Calu3 (cell line): ENCODE data around the gene CCDC85C. TPM values are rescaled to one million over a fixed set of nuclear protein-coding genes. Genes with fewer than 3 reads are reported as not detected.

Source experiments
- BruUV-seq: library from RNA; stranded (reverse); fragments of 400-500 nt; replicated peaks from 2 replicates; lab custom pipeline; 2021; lab: Mats Ljungman, UMichigan
- CTCF ChIA-PET: fragments of 300-600 bp; sonication (Branson Sonifier 250); formaldehyde crosslinking; loops from one replicate; lab custom pipeline; 2022; ENCODE audit warnings: antibody characterized with exemption; lab: Charles Lee
- DNase-seq: peaks from one replicate; pipeline ENCODE4 v3.0.0; 2022
- H3K27ac Mint-ChIP-seq: one replicate; pipeline ENCODE4 v1.8.0; 2022; ENCODE audit warnings: mixed read lengths; ENCODE audit not compliant: unreplicated experiment
- H3K27me3 Mint-ChIP-seq: one replicate; pipeline ENCODE4 v1.8.0; 2022; ENCODE audit warnings: mixed read lengths; ENCODE audit not compliant: unreplicated experiment
- H3K36me3 Mint-ChIP-seq: one replicate; pipeline ENCODE4 v1.8.0; 2022; ENCODE audit warnings: mild to moderate bottlenecking, moderate library complexity, mixed read lengths; ENCODE audit not compliant: insufficient read depth, unreplicated experiment
- H3K4me1 Mint-ChIP-seq: one replicate; pipeline ENCODE4 v1.8.0; 2022; ENCODE audit warnings: mild to moderate bottlenecking, low read depth, mixed read lengths; ENCODE audit not compliant: unreplicated experiment
- H3K4me3 Mint-ChIP-seq: one replicate; pipeline ENCODE4 v1.8.0; 2022; ENCODE audit warnings: mild to moderate bottlenecking, low read depth, moderate library complexity, mixed read lengths; ENCODE audit not compliant: unreplicated experiment
- H3K9me3 Mint-ChIP-seq: one replicate; pipeline ENCODE4 v1.8.0; 2022; ENCODE audit warnings: low read depth, mixed read lengths; ENCODE audit not compliant: unreplicated experiment
- intact Hi-C: fragments of 100-400 bp; cut with micrococcal nuclease; formaldehyde crosslinking; loops from one replicate; pipeline ENCODE4 v1.10.0; 2022; ENCODE audit not compliant: unreplicated experiment
- total RNA-seq: library from RNA; stranded (reverse); gene quantifications from 2 replicates; pipeline ENCODE4 v1.2.3, GENCODE V29; 2022
- TF ChIP-seq, protein P1 (sequence below): fragments of 200-600 bp; IDR thresholded peaks from one replicate; pipeline ENCODE4 v1.8.0; 2022; ENCODE audit warnings: antibody characterized with exemption; ENCODE audit not compliant: unreplicated experiment

The CCDC85C gene
- total RNA-seq, 1 experiment from 2014 or later = 45.1 TPM

DNA sequence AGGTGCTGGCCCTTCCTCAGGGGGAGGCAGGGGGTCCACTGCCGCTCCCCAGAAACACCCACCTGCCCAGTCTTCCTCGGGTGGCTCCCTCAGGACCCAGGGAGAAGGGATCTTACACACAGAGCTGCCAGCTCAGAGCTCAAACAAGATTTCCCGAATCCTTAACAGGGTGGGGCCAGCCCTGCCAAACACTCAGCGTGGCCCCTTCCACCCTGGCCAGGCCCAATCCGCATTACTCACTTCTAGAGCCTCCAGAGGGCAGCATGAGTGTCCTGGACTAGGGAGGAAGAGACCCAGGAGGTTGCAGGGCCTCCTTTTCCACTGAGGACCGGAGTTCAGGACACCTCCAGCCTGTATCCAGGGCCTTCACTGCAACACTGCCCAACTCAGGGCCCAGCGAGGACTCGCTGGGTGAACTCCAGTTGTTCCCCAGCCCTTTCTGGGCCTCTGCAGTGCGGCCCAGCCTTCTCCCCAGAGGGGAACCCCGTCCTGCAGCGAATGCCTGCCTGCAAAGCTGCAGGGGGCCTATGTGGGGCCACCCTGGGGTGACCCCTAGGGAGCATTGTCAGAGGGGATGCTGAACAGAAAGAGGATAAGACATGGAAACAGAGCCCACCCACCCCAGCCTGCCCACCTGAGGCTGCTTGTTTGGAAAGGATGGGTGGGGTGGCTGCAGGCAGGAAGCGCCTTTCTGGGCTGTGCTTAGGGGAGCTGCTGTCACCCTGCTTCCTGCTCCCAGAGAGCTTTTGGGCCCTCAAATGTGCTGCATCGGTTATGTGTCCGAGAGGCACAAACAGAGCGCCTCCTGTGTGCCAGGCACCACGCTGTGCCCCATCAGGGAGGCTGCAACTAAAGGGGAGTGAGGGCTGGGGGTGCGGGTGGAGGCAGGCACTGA lies 79.0 kb downstream of the CCDC85C start:
- Mint-ChIP-seq H3K4me3 (no peak overlapping the region), H3K27ac (no peak overlapping the region), H3K27me3 (no peaks in the 10 kb centered on the region), H3K36me3 (no peaks in the 10 kb centered on the region), H3K9me3 (no peaks in the 10 kb centered on the region), H3K4me1 (peaks cover 5% of the 10 kb centered on the region)
- intact Hi-C loops = no loop called here
- peak; percentile 35 for DNase-seq
- BruUV-seq = no TSS peak
- TF ChIP-seq, protein P1, sequence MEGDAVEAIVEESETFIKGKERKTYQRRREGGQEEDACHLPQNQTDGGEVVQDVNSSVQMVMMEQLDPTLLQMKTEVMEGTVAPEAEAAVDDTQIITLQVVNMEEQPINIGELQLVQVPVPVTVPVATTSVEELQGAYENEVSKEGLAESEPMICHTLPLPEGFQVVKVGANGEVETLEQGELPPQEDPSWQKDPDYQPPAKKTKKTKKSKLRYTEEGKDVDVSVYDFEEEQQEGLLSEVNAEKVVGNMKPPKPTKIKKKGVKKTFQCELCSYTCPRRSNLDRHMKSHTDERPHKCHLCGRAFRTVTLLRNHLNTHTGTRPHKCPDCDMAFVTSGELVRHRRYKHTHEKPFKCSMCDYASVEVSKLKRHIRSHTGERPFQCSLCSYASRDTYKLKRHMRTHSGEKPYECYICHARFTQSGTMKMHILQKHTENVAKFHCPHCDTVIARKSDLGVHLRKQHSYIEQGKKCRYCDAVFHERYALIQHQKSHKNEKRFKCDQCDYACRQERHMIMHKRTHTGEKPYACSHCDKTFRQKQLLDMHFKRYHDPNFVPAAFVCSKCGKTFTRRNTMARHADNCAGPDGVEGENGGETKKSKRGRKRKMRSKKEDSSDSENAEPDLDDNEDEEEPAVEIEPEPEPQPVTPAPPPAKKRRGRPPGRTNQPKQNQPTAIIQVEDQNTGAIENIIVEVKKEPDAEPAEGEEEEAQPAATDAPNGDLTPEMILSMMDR = no peak
- CTCF ChIA-PET = interaction anchor here (0.7 to 1.0 kb wide), 3 partner anchors 95 to 159 kb away, joined by 3 to 4 read pairs (median 3); partner anchors contain the start of gene CYP46A1

DNA sequence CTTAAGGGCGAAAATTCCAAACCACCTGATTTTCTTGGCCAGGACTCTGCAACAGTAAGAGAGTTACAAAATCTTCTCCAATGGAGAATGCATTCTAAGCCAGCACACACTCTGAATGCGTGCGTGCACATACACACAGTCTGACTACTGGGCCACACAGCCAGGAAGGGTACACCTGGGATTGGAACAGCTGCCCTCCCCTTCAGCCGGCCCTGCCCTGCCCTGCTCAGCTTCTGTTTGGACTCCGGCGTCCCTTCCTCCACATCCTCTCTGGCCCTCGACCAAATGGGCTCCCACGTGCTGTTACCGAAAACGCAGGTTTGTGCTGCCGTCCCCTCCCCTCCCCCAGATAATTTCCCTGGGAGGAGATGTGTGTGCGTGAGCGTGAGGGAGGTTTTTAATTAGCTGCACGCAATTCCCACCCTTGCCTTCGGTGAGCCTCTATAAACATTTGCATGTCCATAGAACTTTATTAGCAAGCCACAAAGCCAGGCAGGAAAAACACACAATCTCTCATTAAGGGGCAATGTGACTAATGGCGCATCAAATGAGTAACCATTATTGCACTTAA lies 79.8 kb downstream of the CCDC85C start:
- no peak for DNase-seq
- no peaks in the 10 kb centered on the region for H3K36me3 Mint-ChIP-seq
- BruUV-seq = no TSS peak
- H3K4me3 Mint-ChIP-seq = no peak overlapping the region
- H3K27ac Mint-ChIP-seq = no peak overlapping the region
- CTCF ChIA-PET = interaction anchor here (0.7 to 1.0 kb wide), 3 partner anchors 96 to 160 kb away, joined by 3 to 4 read pairs (median 3); partner anchors contain the start of gene CYP46A1
- H3K9me3 Mint-ChIP-seq = no peaks in the 10 kb centered on the region
- no peaks in the 10 kb centered on the region for H3K27me3 Mint-ChIP-seq
- intact Hi-C loops = no loop called here
- TF ChIP-seq, protein P1 = no peak
- H3K4me1 Mint-ChIP-seq = peaks cover 5% of the 10 kb centered on the region

DNA sequence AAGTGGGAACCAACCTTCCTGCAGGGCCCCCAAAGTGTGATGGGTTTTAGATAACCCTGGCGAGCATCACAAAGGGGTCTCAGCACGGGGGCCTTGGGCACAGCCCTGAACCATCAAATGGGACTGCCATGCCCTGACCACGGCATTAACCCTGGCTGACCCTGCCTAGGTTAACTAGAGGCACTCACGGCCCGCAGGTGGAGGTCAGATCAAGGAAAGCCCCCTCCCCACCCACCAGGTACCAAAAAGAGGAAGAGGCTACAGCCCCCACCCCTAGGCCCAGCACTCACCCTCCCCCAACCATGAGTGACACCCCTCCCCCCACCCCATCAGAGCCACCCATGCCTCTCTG lies 80.3 kb downstream of the CCDC85C start:
- H3K36me3 Mint-ChIP-seq = no peaks in the 10 kb centered on the region
- H3K27ac Mint-ChIP-seq = no peak overlapping the region
- no peak for DNase-seq
- no peaks in the 10 kb centered on the region for H3K9me3 Mint-ChIP-seq
- H3K27me3 Mint-ChIP-seq = no peaks in the 10 kb centered on the region
- H3K4me3 Mint-ChIP-seq = no peak overlapping the region
- CTCF ChIA-PET = no interaction called here
- peaks cover 5% of the 10 kb centered on the region for H3K4me1 Mint-ChIP-seq
- intact Hi-C loops = no loop called here
- TF ChIP-seq, protein P1 = no peak
- BruUV-seq = no TSS peak

DNA sequence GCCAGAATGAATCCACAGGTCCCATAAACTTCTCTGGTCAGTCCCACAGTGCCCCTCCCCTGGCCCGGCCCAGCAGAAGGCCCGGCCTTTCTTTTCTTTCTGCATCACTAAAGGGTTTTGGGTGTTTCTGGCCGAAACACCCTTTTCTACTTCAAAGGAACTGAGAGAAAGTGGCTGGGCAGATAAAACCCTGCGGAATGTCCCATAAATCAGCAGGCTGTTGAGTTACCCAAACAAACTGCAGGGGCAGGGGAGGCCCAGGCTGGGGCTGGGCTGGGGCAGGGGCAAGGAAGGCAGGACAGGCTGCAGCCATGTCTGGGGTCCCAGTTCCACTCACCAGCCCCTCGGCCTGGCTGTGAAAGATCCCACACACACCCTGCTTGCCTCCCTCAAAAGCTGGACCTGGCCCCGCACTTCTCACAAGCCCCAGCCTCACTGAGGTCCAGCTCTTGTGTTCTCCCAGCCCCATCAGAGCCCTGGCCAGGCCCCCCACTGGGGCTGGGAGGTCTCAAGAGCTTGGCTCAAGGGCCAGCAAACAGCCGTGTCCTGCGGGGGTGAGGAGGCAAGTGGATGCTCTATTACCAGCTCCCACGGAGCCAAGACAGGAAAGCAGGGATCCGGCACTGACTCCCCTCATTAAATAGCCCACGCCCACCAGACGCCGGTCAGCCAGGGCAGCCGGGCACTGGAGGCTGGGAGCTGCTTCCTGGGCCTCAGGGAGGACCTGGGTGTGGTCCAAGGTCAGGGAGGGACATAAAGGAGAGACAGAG lies 80.9 kb downstream of the CCDC85C start:
- Mint-ChIP-seq H3K27me3 (no peaks in the 10 kb centered on the region), H3K4me3 (no peak overlapping the region), H3K4me1 (peaks cover 5% of the 10 kb centered on the region), H3K36me3 (no peaks in the 10 kb centered on the region), H3K9me3 (no peaks in the 10 kb centered on the region), H3K27ac (no peak overlapping the region)
- no TSS peak for BruUV-seq
- CTCF ChIA-PET = interaction anchor here (0.6 kb wide), 1 partner anchor 359 kb away, joined by 3 read pairs; no protein-coding TSS in a partner anchor
- TF ChIP-seq, protein P1 = no peak
- no peak for DNase-seq
- intact Hi-C loops = no loop called here
